ENCODE measurements around the gene BMPER.
"Not testable (repeated sequence)": the region's sequence is repeated elsewhere in the genome, so short reads cannot be mapped to it uniquely, and the experiment has no call there.

Gene BMPER

GRCh38 chr7:34153656-34154270 is 248.4 kb downstream of the BMPER start:
- DNase-seq: no peak

DNA sequence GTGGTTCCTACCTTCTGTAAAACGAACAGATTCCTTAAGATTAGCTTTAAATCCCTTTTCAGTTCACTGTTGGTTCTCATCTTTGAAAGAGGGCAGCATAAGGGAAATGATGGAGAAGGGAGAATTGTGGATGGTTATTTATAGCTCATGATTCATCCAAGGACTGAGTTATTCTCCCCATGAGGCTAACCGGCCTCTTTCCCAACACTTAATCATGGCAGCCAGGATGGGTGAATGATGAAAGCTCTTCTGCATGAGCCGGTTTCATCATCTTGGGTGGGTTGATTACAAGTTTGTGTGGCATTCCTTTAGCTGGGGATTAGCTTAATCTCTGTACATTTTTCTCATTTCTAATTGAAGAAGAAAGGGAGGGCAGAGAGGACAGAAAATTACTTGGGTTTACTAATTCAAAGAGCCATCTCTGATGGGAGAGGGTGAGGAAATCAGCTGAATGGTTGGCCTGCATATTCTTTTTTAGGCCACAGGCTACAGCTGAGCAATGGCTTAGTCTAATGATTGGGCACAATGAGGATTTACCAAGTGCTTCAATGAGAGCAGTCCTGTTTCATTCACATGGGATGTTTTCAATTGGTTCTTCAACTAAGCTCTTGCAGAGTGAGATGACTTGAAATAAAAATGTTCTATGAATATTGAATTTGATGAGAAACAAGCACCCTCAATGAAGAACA is 250.0 kb downstream of the BMPER start:
- DNase-seq: no peak

DNA sequence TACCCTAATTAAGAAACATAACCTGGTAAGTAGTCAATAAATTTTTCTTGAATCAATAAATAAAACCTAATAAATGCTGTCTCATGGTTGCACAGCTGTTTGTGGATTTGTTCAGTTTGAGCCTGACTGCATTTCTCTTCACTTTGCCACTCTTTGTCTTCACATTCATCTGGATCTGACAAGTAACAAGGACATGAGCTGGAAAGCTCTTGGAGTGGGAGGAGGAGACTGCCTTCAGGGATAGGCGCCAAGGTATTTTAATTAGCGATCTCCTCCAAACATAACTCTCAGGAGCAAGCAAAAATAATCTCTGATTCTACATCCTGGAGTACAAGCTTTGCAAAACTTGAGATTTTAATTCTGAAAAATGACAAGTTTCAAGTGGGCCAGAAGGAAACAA is 251.0 kb downstream of the BMPER start:
- no peak for DNase-seq

GRCh38 chr7:34157137-34157536 is 251.8 kb downstream of the BMPER start:
- no peak for DNase-seq

DNA sequence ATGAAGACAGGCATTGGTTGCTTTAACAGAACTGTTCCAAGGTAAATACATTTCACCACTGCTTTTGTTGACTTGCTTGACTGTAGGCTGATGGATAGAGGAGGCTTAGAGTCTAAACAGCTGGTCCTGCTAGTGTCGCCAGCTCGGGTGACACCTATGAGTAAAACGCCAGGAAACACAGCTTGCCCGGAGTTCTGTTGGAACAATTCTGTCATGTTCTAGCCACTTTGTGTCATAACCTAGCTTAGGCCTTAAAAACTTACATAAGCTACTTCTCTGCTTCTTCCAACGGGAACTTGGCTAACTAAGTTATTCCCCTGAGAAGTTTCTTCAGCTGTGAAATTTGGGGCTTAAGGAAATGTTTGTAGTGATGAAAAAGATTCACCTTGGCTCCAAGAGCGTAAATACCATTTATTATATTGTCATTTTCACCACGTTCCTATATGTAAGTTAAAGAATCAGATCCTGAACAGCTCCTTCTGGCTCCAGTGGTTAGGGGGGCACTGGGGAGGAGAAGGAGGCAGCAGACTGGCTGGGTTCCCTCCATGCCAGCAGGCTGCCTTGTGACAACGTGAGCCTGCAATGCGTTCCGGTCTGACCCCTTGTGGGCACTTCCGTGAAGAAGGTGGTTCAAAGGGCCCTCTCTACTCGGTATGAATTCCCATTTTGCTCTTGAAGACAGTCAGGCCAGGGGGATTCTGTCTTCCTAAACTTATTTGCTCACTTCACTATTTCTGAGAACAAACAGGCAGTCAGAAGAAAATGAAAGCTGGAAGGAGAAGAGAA is 253.2 kb downstream of the BMPER start:
- no peak for DNase-seq

- DNase-seq: no peak
These were observed 255.0 kb downstream of the BMPER start for GRCh38 chr7:34160261-34160752.

GRCh38 chr7:34162027-34162565 is 256.8 kb downstream of the BMPER start:
- DNase-seq: no peak

- no peak for DNase-seq
These were observed 257.3 kb downstream of the BMPER start for GRCh38 chr7:34162677-34163076.

DNA sequence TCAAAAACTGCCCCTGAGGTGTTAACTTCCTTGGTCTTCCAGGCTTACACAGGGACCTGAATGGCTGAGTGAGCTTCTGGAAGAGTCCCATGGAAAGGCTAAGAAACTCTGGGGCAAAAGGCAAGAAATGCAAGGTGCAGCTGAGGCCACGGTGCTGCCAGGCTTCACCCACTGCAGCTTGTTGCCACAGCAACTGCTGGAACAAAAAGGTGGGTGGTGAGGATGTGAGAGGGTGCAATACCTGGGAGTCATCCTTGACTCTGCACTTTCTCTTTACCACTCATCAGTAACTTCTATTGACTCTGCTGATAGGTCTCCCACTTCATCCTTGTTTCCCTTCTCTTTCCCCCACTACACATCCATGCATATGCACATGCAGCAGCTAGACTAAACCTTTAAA is 258.6 kb downstream of the BMPER start:
- DNase-seq: no peak

GRCh38 chr7:34165466-34165865 is 260.1 kb downstream of the BMPER start:
- no peak for DNase-seq

DNA sequence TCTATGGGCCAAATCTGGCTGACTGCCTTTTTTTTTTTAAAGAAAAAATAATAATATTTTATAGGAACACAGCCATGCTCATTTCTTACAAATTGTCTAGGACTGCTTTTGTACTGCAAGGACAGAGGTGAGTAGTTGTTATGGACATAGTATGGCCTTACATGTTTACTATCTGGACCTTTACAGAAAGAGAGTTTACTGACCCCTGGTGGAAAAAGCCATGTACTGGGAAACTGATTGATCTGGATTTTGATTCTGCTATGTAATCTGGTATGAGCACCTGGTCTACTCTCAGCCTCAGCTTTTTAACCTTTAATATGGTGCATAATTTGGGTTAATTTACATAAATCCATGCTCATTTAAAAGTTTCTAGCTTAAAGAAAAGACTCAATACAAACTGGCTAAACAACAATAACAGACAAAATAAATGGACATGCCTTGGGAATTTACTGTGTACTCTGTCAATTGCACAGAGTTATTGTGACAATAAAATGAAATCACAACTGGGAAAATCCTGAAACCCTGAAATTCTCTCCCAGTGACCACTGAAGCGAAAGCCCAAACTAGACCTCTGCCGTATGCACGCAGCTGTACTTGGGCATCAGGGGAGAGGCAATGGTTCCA is 260.7 kb downstream of the BMPER start:
- DNase-seq: no peak

DNA sequence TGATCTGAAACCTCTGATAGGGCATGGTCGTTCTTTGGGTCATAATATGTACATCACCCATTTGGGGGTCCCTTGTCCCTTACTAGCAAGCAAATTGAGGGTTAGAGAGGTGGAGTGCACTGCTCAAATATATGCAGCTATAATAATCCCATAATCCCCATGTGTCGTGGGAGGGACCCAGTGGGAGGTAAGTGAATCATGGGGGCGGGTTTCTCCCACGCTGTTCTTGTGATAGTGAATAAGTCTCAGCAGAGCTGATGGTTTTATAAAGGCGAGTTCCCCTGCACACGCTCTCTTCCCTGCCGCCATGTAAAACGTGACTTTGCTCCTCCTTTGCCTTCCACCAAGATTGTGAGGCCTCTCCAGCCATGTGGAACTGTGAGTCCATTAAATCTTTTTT is 262.7 kb downstream of the BMPER start:
- no peak for DNase-seq

GRCh38 chr7:34174688-34175616 is 269.6 kb downstream of the BMPER start:
- DNase-seq: not testable (repeated sequence)

DNA sequence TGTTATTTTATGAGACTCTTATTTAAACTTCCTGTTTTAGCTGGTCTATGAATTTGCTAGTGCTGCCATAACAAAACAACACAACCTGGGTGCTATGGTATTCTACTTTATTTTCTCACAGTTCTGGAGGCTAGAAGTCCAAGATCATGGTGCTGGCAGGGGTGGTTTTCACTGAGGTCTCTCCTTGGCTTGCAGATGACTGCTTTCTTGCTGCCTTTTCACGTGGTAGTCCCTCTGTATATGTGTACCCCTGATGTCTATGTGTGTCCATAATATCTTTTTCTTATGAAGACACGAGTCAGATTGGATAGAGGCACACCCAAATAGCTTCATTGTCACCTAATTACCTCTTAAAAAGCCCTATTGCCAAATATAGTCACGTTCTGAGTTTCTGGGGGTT is 270.5 kb downstream of the BMPER start:
- DNase-seq: no peak

GRCh38 chr7:34177476-34177875 is 272.1 kb downstream of the BMPER start:
- no peak for DNase-seq

DNA sequence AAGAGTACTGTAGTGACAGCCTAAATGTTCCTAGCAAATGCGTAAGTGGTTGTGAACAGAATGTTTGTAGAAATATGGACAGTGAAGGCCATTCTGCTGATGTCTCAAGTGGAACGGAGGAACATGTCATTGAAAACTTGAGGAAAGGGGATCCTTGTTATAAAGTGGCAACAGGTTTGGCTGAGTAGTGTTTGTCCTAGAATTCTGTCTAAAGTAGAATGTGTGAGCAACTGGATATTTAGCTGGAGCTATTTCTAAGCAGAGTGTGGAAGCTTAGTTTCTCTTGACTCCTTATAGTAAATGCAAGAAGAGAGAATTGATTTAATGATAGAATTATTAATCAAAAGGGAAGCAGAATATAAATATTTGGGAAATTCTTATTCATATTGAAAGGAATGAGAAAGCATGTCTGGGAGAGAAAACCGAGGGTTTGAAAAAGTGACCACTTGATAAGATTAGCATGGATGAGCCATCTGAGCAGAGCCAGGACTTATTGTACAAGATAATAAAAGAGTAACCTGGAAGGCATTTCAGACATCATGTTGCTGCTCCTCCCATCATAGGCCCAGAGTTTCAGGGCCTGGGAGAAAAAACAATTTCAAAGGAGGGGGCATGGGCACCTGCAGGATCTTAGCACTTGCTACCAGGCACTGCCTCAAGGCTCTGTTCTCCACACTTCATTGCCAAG is 276.1 kb downstream of the BMPER start:
- DNase-seq: no peak

- DNase-seq: no peak
These were observed 279.1 kb downstream of the BMPER start for GRCh38 chr7:34184466-34184865.

GRCh38 chr7:34187798-34188307 is 282.5 kb downstream of the BMPER start:
- no peak for DNase-seq

DNA sequence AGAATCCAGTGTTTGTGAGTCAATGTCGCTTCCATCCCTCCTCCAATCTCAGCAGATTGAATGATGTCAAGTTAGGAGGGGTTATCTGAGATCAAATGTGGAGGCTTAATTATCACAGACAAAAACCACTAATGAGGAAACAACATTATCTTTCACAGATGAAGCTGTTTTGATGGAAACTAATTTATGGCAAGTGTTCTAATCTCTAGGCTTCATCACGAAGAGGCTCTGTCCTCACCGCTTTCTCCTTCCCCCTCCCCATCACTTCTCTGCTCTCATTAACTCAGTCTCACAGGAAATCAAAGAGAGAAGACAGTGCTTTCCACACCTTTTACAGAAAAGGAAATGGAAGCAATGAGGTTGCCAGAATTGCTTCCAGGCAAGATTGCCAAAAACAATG is 283.7 kb downstream of the BMPER start:
- DNase-seq: no peak

- DNase-seq: no peak
These were observed 285.0 kb downstream of the BMPER start for GRCh38 chr7:34190299-34190698.

GRCh38 chr7:34191162-34191561 is 285.8 kb downstream of the BMPER start:
- no peak for DNase-seq
